Fibroblast of the aortic adventitia (primary cell): ENCODE measurements around the gene PLS1. TPM values are rescaled to one million over a fixed set of nuclear protein-coding genes. Genes with fewer than 3 reads are reported as not detected.

Source experiments
- DNase-seq: peaks from one replicate; pipeline ENCODE4 v3.0.0-alpha.2; 2010; ENCODE audit warnings: low read depth
- H3K4me3 ChIP-seq: 2 replicates; pipeline ENCODE4 v1.5.1; 2011; ENCODE audit warnings: low read depth, mild to moderate bottlenecking, control low read depth, low read length, moderate library complexity
- CTCF ChIP-seq: IDR thresholded peaks from 2 replicates; pipeline ENCODE4 v1.5.1; 2011; ENCODE audit warnings: mild to moderate bottlenecking, low read length, control low read depth, inconsistent platforms; ENCODE audit not compliant: insufficient read depth
- total RNA-seq: library from RNA; depleted of rRNA; stranded (reverse); fragments of >200 nt; gene quantifications from 2 replicates; pipeline ENCODE4 v1.2.3, GENCODE V29; 2012; ENCODE audit warnings: low replicate concordance

PLS1 gene
- total RNA-seq, 1 donor = 0.99 TPM

GRCh38 chr3:142624341-142625152 lies 28.4 kb downstream of the PLS1 start:
- no peak for DNase-seq
- TF ChIP-seq CTCF = no peak
- H3K4me3 ChIP-seq = no peak overlapping the region

- H3K4me3 ChIP-seq = no peak overlapping the region
- TF ChIP-seq CTCF = no peak
- DNase-seq = no peak
Measured at GRCh38 chr3:142625153-142625440, 28.9 kb downstream of the PLS1 start.

- TF ChIP-seq CTCF = no peak
- DNase-seq = no peak
- H3K4me3 ChIP-seq = no peak overlapping the region
Measured at GRCh38 chr3:142626971-142627370, 30.8 kb downstream of the PLS1 start.

GRCh38 chr3:142628801-142629200 lies 32.6 kb downstream of the PLS1 start:
- no peak overlapping the region for H3K4me3 ChIP-seq
- no peak for TF ChIP-seq CTCF
- no peak for DNase-seq

GRCh38 chr3:142633073-142633472 lies 36.9 kb downstream of the PLS1 start:
- no peak overlapping the region for H3K4me3 ChIP-seq
- no peak for DNase-seq
- TF ChIP-seq CTCF = no peak

- no peak for TF ChIP-seq CTCF
- no peak overlapping the region for H3K4me3 ChIP-seq
- no peak for DNase-seq
Measured at GRCh38 chr3:142636050-142636449, 39.9 kb downstream of the PLS1 start.

GRCh38 chr3:142636664-142637063 lies 40.5 kb downstream of the PLS1 start:
- TF ChIP-seq CTCF = no peak
- DNase-seq = no peak
- H3K4me3 ChIP-seq = no peak overlapping the region
